Activated T-helper 1 cell treated with anti-CD3 and anti-CD28 coated beads, Interleukin-12 subunit alpha, Interleukin-12 subunit beta, Interleukin-2, Interleukin-4 antibody, amounts not matched to agents 30 ng/mL and 10 ng/mL and 1 ng/mL, durations not matched to agents 14 hours and 24 hours and 36 hours (primary cell): ENCODE data around the gene NANOS2. TPM values are rescaled to one million over a fixed set of nuclear protein-coding genes. Genes with fewer than 3 reads are reported as not detected.
"Not testable (repeated sequence)": the region's sequence is repeated elsewhere in the genome, so short reads cannot be mapped to it uniquely, and the experiment has no call there.

Experiments used
- DNase-seq: peaks from one replicate; pipeline ENCODE4 v3.0.0; 2021; ENCODE audit warnings: low spot score
- H3K27ac Mint-ChIP-seq: one replicate; pipeline ENCODE4 v1.8.0; 2021; ENCODE audit warnings: mild to moderate bottlenecking, mixed read lengths
- H3K27me3 Mint-ChIP-seq: one replicate; pipeline ENCODE4 v1.8.0; 2022; ENCODE audit warnings: mild to moderate bottlenecking, moderate library complexity, mixed read lengths; ENCODE audit not compliant: insufficient read depth
- H3K36me3 Mint-ChIP-seq: one replicate; pipeline ENCODE4 v1.8.0; 2021; ENCODE audit warnings: low read depth, mixed read lengths
- H3K4me1 Mint-ChIP-seq: one replicate; pipeline ENCODE4 v1.8.0; 2021; ENCODE audit warnings: low read depth, mixed read lengths
- H3K4me3 Mint-ChIP-seq: one replicate; pipeline ENCODE4 v1.8.0; 2021; ENCODE audit warnings: mild to moderate bottlenecking, moderate library complexity, mixed read lengths
- H3K9me3 Mint-ChIP-seq: one replicate; pipeline ENCODE4 v1.8.0; 2021; ENCODE audit warnings: mixed read lengths
- intact Hi-C: fragments of 100-400 bp; cut with micrococcal nuclease; formaldehyde crosslinking; loops from one replicate; pipeline ENCODE4 v1.15.1; 2024
- total RNA-seq: library from RNA; stranded (reverse); gene quantifications from 2 replicates; pipeline ENCODE4 v1.2.3, GENCODE V29; 2022

NANOS2 gene
- total RNA-seq, 1 donor from 2014 or later = not detected

DNA sequence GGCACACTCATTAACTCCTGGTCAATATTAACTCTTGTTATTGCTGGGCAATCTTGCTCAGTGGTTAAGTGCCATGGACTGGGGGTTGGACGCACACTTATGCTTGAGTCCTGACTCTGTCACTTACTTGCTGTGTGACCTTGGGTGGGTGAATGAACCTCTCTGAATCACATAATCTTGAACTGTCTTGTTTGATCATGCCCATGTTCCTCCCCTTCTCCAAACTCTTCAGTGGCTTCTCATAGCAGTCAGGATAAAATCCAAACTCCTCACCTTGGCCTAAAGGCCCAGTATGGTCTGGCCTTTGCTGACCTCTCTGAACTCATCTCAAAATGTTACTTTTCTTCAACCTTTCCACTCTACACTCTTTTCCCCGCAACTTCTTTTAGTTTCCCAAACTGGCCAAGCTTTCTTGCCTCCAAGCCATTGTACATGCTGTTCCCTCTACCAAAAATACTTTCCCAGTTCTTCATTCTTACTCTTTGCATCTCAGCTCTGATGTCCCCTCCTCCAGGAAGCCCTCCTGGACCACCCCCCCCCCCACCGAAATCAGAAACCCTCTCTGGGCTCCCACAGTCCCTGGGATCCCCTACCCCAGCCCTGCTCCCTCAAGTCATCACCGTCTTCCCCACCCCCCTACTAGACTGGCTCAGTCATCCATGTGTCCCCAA, 14.5 kb downstream of the NANOS2 start:
- Mint-ChIP-seq H3K4me1 (peaks cover 16% of the 10 kb centered on the region), H3K4me3 (peak overlapping the region; percentile 12), H3K36me3 (peaks cover 9% of the 10 kb centered on the region), H3K27me3 (no peaks in the 10 kb centered on the region), H3K9me3 (no peaks in the 10 kb centered on the region), H3K27ac (no peak overlapping the region)
- no peak for DNase-seq
- intact Hi-C loops = loop anchor here (5.0 kb wide), 2 partner anchors 117 to 723 kb away; partner anchors contain the start of genes BLOC1S3 and TRAPPC6A

DNA sequence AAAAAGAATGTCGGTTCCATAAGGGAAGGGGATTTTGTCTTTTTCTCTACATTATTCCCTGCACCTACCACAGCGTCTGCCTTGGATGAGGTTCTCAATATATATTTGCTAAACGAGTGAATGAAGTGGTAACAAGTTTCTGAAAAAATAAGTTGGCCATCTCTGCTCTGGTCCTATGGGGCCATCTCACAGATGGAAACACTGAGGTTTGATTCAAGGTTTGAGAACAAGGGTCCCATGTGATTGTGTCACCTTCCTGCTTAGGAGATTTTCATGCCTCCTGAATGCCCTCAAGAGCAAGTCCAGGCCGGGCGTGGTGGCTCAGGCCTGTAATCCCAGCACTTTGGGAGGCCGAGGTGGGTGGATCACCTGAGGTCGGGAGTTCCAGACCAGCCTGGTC, 15.3 kb downstream of the NANOS2 start:
- Mint-ChIP-seq H3K27ac (no peak overlapping the region), H3K4me1 (peaks cover 16% of the 10 kb centered on the region), H3K9me3 (no peaks in the 10 kb centered on the region), H3K27me3 (no peaks in the 10 kb centered on the region), H3K36me3 (peaks cover 9% of the 10 kb centered on the region), H3K4me3 (no peak overlapping the region)
- intact Hi-C loops = no loop called here
- DNase-seq = no peak

- intact Hi-C loops = no loop called here
- H3K4me3 Mint-ChIP-seq = no peak overlapping the region
- H3K4me1 Mint-ChIP-seq = peaks cover 16% of the 10 kb centered on the region
- peaks cover 9% of the 10 kb centered on the region for H3K36me3 Mint-ChIP-seq
- no peaks in the 10 kb centered on the region for H3K9me3 Mint-ChIP-seq
- no peak overlapping the region for H3K27ac Mint-ChIP-seq
- H3K27me3 Mint-ChIP-seq = no peaks in the 10 kb centered on the region
- DNase-seq = no peak
Measured at GRCh38 chr19:45897261-45897812, 17.2 kb downstream of the NANOS2 start.

DNA sequence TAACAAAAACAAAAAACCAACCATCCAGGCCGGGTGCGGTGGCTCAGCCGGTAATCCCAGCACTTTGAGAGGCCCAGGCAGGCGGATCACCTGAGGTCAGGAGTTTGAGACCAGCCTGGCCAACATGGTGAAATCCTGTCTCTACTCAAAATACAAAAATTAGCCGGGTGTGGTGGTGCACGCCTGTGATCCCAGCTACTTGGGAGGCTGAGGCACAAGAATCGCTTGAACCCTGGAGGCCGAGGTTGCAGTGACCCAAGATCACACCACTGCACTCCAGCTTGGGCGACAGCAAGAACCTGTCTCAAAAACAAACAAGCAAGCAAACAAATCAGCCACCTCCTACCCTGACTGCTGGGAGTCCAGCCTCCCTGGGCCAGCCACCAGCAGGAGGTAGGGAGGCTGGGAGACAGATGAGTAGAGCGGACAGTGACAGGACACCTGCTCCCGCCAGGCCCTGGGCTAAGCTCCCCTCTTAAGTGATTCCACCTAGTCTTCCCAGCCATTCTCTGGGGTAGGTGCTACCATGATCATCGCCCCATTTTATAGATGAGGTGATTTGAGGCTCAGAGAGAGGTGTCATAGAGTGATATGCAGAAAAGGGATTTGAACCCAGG, 18.5 kb downstream of the NANOS2 start:
- H3K4me1 Mint-ChIP-seq = peaks cover 11% of the 10 kb centered on the region
- DNase-seq, H3K27ac Mint-ChIP-seq, H3K36me3 Mint-ChIP-seq, H3K9me3 Mint-ChIP-seq, H3K4me3 Mint-ChIP-seq, H3K27me3 Mint-ChIP-seq, intact Hi-C loops: not testable (repeated sequence)

GRCh38 chr19:45895519-45895972, 19.0 kb downstream of the NANOS2 start:
- H3K27me3 Mint-ChIP-seq = no peaks in the 10 kb centered on the region
- H3K4me3 Mint-ChIP-seq = no peak overlapping the region
- intact Hi-C loops = no loop called here
- H3K4me1 Mint-ChIP-seq = peaks cover 7% of the 10 kb centered on the region
- no peak overlapping the region for H3K27ac Mint-ChIP-seq
- no peak for DNase-seq
- H3K9me3 Mint-ChIP-seq = no peaks in the 10 kb centered on the region
- peaks cover 9% of the 10 kb centered on the region for H3K36me3 Mint-ChIP-seq

- H3K27ac Mint-ChIP-seq = no peak overlapping the region
- no peaks in the 10 kb centered on the region for H3K4me1 Mint-ChIP-seq
- no peaks in the 10 kb centered on the region for H3K9me3 Mint-ChIP-seq
- intact Hi-C loops = no loop called here
- H3K4me3 Mint-ChIP-seq = no peak overlapping the region
- peaks cover 1% of the 10 kb centered on the region for H3K27me3 Mint-ChIP-seq
- no peak for DNase-seq
- H3K36me3 Mint-ChIP-seq = peaks cover 6% of the 10 kb centered on the region
Measured at GRCh38 chr19:45890877-45891276, 23.7 kb downstream of the NANOS2 start.

- Mint-ChIP-seq H3K4me3 (no peak overlapping the region), H3K9me3 (no peaks in the 10 kb centered on the region), H3K4me1 (no peaks in the 10 kb centered on the region), H3K27me3 (peaks cover 1% of the 10 kb centered on the region), H3K27ac (no peak overlapping the region), H3K36me3 (peaks cover 6% of the 10 kb centered on the region)
- intact Hi-C loops = loop anchor here (10.0 kb wide), 1 partner anchor 455 kb away; the partner anchor contains the start of gene PPP5C
- no peak for DNase-seq
Measured at GRCh38 chr19:45889210-45889885, 25.2 kb downstream of the NANOS2 start.

DNA sequence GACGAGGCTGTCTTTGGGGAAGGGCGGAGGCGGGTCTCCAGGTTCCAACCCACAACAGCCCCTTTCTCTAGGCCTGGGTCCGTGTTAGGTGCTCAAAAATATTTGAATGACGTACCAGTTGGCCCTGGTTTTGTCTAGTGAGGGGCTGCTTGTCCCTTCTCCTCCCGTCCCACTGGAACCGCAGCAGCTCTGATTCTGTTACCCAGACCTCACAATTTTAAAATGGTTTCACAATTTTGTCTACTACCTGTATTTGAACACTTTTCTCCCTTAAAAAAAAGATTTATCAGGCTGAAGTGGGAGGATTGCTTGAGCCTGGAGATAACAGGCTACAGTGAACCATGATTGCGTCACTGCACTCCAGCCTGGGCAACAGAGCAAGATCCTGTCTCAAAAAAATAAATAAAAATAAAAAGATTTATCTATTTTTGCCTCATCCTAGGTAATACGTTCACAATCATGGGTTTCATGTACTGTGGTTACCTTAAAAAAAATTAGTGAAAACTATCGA, 27.3 kb downstream of the NANOS2 start:
- Mint-ChIP-seq H3K27me3 (peaks cover 1% of the 10 kb centered on the region), H3K27ac (peak overlapping the region; percentile 95), H3K9me3 (no peaks in the 10 kb centered on the region), H3K4me1 (peaks cover 9% of the 10 kb centered on the region), H3K4me3 (peak overlapping the region; percentile 88), H3K36me3 (peaks cover 10% of the 10 kb centered on the region)
- intact Hi-C loops = loop anchor here (2.0 to 10.0 kb wide), 2 partner anchors 458 to 480 kb away; partner anchors contain the start of genes POLR1G and PPP5C
- DNase-seq = no peak

- intact Hi-C loops = loop anchor here (1.0 to 10.0 kb wide), 9 partner anchors 16 to 480 kb away; partner anchors contain the start of genes CCDC61, FBXO46, MYPOP and OPA3
- peaks cover 10% of the 10 kb centered on the region for H3K36me3 Mint-ChIP-seq
- H3K9me3 Mint-ChIP-seq = no peaks in the 10 kb centered on the region
- peaks cover 13% of the 10 kb centered on the region for H3K4me1 Mint-ChIP-seq
- H3K4me3 Mint-ChIP-seq = peak overlapping the region; percentile 88
- peak overlapping the region; percentile 95 for H3K27ac Mint-ChIP-seq
- peaks cover 1% of the 10 kb centered on the region for H3K27me3 Mint-ChIP-seq
- DNase-seq = peak; percentile 88
Measured at GRCh38 chr19:45886427-45887199, 28.0 kb downstream of the NANOS2 start.

DNA sequence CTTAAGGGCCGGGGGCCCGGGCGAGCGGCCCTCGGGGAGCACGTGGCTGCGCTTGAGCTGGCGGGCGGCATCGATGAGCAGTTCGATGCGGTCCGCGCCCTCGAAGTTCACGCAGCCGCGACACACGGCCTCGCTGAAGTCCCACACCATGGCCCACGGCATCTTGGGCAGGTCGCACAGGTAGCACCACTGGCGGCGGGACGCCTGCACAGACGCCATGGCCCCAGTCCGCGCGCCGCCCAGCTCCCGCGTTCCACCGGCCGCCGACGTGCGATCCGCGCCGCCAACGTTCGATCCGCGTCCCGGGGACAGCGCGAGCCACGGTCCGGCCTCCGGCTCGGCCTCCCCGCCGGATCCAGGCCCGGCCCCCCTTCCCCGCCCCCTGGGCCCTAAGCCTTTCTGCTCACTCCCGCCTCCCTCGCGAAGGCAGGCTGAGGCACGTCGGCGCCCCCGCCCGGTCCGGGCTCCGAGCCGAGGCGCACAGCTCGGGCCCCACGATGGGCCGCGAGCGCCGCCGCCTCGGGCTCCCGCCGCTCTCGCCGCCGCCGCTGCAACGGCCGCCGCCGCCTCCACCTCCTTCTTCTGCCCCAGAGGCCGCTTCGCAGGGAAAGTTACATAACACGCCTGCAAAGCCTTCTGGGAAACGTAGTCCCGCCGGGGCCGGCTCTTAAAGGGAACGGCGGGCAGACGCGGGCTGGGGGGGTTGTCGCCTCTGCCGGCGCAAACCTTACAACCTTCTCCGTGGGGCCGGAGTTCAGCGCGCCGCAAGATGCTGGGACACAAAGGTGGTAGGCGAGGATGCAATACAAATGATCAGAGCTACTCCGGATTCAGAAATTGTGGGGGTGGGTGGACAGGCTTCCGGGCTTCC, 28.8 kb downstream of the NANOS2 start, which contains the start of gene IRF2BP1:
Gene IRF2BP1, minus strand, starts transcription at position 586 of the 871 bp plus-strand sequence. Its CDS starts 367 bp downstream, at position 219.
- no peaks in the 10 kb centered on the region for H3K9me3 Mint-ChIP-seq
- H3K27me3 Mint-ChIP-seq = peaks cover 1% of the 10 kb centered on the region
- peak within 1 kb of the TSS; percentile 88 for H3K4me3 Mint-ChIP-seq
- H3K4me1 Mint-ChIP-seq = peaks cover 20% of the 10 kb centered on the region
- intact Hi-C loops = loop anchor here (1.0 to 10.0 kb wide), 9 partner anchors 17 to 479 kb away; partner anchors contain the start of genes CCDC61, FBXO46, MYPOP and OPA3
- H3K36me3 Mint-ChIP-seq = peaks cover 10% of the 10 kb centered on the region
- peak; percentile 88 for DNase-seq
- H3K27ac Mint-ChIP-seq = peak within 1 kb of the TSS; percentile 95
